ENCODE data around the gene AXIN2.

Gene AXIN2

GRCh38 chr17:65483438-65483837, 78.0 kb downstream of the AXIN2 start:
- no peak for DNase-seq (ENCODE audit: low spot score)

- DNase-seq (ENCODE audit: low spot score), result no peak
Measured at GRCh38 chr17:65482201-65482600, 79.2 kb downstream of the AXIN2 start.

- DNase-seq (ENCODE audit: low spot score), result no peak
Measured at GRCh38 chr17:65479282-65479681, 82.2 kb downstream of the AXIN2 start.

Data from GM03348 (cell line).